HepG2 (cell line): ENCODE measurements around the gene MACROD2. TPM values are rescaled to one million over a fixed set of nuclear protein-coding genes. Genes with fewer than 3 reads are reported as not detected.

Source experiments
- FOXA3 ChIP-seq: IDR thresholded peaks from 2 replicates; pipeline ENCODE4 v1.6.1; 2016; ENCODE audit warnings: missing genetic modification reagents, missing compliant biosample characterization
- GLI4 ChIP-seq: sonication (generic); formaldehyde crosslinking; IDR thresholded peaks from 2 replicates; pipeline ENCODE4 v1.5.1; 2020; ENCODE audit warnings: missing genetic modification reagents, mild to moderate bottlenecking, moderate library complexity, borderline replicate concordance
- MEIS1 ChIP-seq: sonication (generic); formaldehyde crosslinking; IDR thresholded peaks from 2 replicates; pipeline ENCODE4 v1.9.0; 2021; ENCODE audit warnings: mild to moderate bottlenecking, missing genetic modification reagents, moderate library complexity, borderline replicate concordance
- NR2F2 ChIP-seq: IDR thresholded peaks from 2 replicates; pipeline ENCODE4 v1.6.1; 2012; ENCODE audit warnings: low read depth, inconsistent platforms, borderline replicate concordance
- SAP130 ChIP-seq: IDR thresholded peaks from 2 replicates; pipeline ENCODE4 v1.6.1; 2016; ENCODE audit warnings: low read depth
- SOX6 ChIP-seq, 2 experiments: fragments of 450-650 bp in 1 of 2; sonication (generic) in 1 of 2; formaldehyde crosslinking in 1 of 2; IDR thresholded peaks; 2 replicates each; pipeline versions ENCODE4 v1.4.0 to v1.6.1; 2017 to 2020; ENCODE audit warnings: antibody characterized with exemption in 1 of 2, mild to moderate bottlenecking in 1 of 2, missing genetic modification reagents in 1 of 2
- XBP1 ChIP-seq: sonication (generic); formaldehyde crosslinking; IDR thresholded peaks from 2 replicates; pipeline ENCODE4 v1.5.0; 2020; ENCODE audit warnings: missing genetic modification reagents
- XRCC5 ChIP-seq: fragments of 200-400 bp; formaldehyde crosslinking; optimal IDR thresholded peaks from 2 replicates; pipeline ENCODE3; 2017; ENCODE audit warnings: mild to moderate bottlenecking, low read length
- ZNF329 ChIP-seq: sonication (generic); formaldehyde crosslinking; IDR thresholded peaks from 2 replicates; pipeline ENCODE4 v1.9.0; 2021; ENCODE audit warnings: low read depth, mild to moderate bottlenecking, missing genetic modification reagents
- ZNF543 ChIP-seq: sonication (generic); formaldehyde crosslinking; IDR thresholded peaks from 2 replicates; pipeline ENCODE4 v1.4.0; 2020; ENCODE audit warnings: mild to moderate bottlenecking, missing genetic modification reagents
- ZNF749 ChIP-seq: sonication (generic); formaldehyde crosslinking; IDR thresholded peaks from 2 replicates; pipeline ENCODE4 v1.8.0; 2022; ENCODE audit warnings: mild to moderate bottlenecking, missing genetic modification reagents, moderate library complexity, borderline replicate concordance
- ZNF839 ChIP-seq: sonication (generic); formaldehyde crosslinking; IDR thresholded peaks from 2 replicates; pipeline ENCODE4 v1.4.0; 2020; ENCODE audit warnings: missing genetic modification reagents, mild to moderate bottlenecking, borderline replicate concordance
- polyA plus RNA-seq, 8 experiments: library from polyadenylated mRNA; depleted of rRNA in 3 of 8; stranded (reverse) in 7 of 8; unstranded in 1 of 8; fragments of >200 nt; fragmentation: Illumina TruSeq in 4 of 8; extraction: Trizol in 4 of 8; gene quantifications; 2 replicates each; pipeline versions ENCODE4 v1.2.1 to v1.2.3, GENCODE V29; 2011 to 2016; ENCODE audit warnings: low read depth in 4 of 8, missing spikeins in 1 of 8, mixed read lengths in 1 of 8; ENCODE audit not compliant: insufficient read depth in 1 of 8
- total RNA-seq, 5 experiments: library from RNA; depleted of rRNA; stranded (reverse); fragments of >200 nt; fragmentation: Illumina TruSeq; extraction: Trizol; gene quantifications; 2 replicates each; pipeline ENCODE4 v1.2.3, GENCODE V29; 2016; ENCODE audit warnings: low read depth in 1 of 5
- TF ChIP-seq, protein P1 (sequence below): sonication (generic); formaldehyde crosslinking; IDR thresholded peaks from 2 replicates; pipeline ENCODE4 v1.8.1; 2022; ENCODE audit warnings: low read depth, mild to moderate bottlenecking, missing genetic modification reagents
- TF ChIP-seq, protein P2 (sequence below): sonication (generic); formaldehyde crosslinking; IDR thresholded peaks from 2 replicates; pipeline ENCODE4 v1.9.0; 2021; ENCODE audit warnings: missing genetic modification reagents, mild to moderate bottlenecking, borderline replicate concordance
- TF ChIP-seq, protein P3 (sequence below): IDR thresholded peaks from 2 replicates; pipeline ENCODE4 v1.6.1; 2016
- TF ChIP-seq, protein P4 (sequence below): sonication (generic); formaldehyde crosslinking; IDR thresholded peaks from 2 replicates; pipeline ENCODE4 v1.4.0; 2020; ENCODE audit warnings: missing genetic modification reagents
- TF ChIP-seq, protein P5 (sequence below): sonication (generic); formaldehyde crosslinking; IDR thresholded peaks from 2 replicates; pipeline ENCODE4 v1.5.0; 2020; ENCODE audit warnings: mild to moderate bottlenecking, missing genetic modification reagents

MACROD2 gene
- total and polyA plus RNA-seq, 2 of the 13 experiments (the other 11 are each of a cell fraction or from before 2014, with no cell fraction given): 0.13 to 0.51 TPM

DNA sequence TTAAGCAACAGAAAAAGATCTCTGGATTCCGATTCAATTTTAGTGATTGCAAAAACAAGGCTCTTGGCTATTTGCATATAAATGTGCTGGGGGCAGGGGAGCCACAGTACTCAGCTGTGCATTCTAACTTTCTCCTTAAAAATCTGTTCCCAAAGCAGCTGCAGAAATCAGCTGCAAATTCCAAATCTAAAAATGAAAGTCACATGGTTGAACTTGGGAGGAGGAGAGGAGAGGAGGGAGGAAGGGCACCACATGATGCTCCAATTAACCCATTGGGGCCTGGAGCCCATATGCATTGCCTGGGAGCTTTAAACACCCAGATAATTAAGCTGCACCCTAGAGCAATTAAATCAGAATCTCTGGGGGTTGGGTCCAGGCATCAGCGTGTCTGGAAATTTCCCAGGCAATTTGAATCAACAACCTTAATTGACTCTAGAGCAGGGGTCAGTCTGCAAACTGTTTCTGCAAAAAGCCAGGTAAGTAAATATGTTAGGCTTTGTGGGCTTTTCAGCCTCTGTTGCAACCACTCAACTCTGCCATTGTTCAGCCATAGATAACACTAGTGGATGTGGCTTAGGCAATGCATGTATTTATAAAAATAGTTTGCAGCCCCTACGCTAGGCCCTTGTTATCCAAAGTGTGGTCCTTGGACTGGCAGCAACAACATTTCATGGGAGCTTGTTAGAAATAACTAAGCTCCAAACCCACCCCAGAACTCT lies 2069.8 kb downstream of the MACROD2 start (continued):
- TF ChIP-seq, protein P1, sequence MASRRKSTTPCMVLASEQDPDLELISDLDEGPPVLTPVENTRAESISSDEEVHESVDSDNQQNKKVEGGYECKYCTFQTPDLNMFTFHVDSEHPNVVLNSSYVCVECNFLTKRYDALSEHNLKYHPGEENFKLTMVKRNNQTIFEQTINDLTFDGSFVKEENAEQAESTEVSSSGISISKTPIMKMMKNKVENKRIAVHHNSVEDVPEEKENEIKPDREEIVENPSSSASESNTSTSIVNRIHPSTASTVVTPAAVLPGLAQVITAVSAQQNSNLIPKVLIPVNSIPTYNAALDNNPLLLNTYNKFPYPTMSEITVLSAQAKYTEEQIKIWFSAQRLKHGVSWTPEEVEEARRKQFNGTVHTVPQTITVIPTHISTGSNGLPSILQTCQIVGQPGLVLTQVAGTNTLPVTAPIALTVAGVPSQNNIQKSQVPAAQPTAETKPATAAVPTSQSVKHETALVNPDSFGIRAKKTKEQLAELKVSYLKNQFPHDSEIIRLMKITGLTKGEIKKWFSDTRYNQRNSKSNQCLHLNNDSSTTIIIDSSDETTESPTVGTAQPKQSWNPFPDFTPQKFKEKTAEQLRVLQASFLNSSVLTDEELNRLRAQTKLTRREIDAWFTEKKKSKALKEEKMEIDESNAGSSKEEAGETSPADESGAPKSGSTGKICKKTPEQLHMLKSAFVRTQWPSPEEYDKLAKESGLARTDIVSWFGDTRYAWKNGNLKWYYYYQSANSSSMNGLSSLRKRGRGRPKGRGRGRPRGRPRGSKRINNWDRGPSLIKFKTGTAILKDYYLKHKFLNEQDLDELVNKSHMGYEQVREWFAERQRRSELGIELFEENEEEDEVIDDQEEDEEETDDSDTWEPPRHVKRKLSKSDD (CRISPR knock-in tag): no peak
- TF ChIP-seq, protein P2, sequence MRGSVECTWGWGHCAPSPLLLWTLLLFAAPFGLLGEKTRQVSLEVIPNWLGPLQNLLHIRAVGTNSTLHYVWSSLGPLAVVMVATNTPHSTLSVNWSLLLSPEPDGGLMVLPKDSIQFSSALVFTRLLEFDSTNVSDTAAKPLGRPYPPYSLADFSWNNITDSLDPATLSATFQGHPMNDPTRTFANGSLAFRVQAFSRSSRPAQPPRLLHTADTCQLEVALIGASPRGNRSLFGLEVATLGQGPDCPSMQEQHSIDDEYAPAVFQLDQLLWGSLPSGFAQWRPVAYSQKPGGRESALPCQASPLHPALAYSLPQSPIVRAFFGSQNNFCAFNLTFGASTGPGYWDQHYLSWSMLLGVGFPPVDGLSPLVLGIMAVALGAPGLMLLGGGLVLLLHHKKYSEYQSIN (CRISPR knock-in tag): no peak
- no peak for TF ChIP-seq ZNF329
- TF ChIP-seq, protein P3, sequence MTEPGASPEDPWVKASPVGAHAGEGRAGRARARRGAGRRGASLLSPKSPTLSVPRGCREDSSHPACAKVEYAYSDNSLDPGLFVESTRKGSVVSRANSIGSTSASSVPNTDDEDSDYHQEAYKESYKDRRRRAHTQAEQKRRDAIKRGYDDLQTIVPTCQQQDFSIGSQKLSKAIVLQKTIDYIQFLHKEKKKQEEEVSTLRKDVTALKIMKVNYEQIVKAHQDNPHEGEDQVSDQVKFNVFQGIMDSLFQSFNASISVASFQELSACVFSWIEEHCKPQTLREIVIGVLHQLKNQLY (CRISPR knock-in tag): no peak
- no peak; the same call in 1 of the 2 replicates for TF ChIP-seq NR2F2
- TF ChIP-seq, protein P4, sequence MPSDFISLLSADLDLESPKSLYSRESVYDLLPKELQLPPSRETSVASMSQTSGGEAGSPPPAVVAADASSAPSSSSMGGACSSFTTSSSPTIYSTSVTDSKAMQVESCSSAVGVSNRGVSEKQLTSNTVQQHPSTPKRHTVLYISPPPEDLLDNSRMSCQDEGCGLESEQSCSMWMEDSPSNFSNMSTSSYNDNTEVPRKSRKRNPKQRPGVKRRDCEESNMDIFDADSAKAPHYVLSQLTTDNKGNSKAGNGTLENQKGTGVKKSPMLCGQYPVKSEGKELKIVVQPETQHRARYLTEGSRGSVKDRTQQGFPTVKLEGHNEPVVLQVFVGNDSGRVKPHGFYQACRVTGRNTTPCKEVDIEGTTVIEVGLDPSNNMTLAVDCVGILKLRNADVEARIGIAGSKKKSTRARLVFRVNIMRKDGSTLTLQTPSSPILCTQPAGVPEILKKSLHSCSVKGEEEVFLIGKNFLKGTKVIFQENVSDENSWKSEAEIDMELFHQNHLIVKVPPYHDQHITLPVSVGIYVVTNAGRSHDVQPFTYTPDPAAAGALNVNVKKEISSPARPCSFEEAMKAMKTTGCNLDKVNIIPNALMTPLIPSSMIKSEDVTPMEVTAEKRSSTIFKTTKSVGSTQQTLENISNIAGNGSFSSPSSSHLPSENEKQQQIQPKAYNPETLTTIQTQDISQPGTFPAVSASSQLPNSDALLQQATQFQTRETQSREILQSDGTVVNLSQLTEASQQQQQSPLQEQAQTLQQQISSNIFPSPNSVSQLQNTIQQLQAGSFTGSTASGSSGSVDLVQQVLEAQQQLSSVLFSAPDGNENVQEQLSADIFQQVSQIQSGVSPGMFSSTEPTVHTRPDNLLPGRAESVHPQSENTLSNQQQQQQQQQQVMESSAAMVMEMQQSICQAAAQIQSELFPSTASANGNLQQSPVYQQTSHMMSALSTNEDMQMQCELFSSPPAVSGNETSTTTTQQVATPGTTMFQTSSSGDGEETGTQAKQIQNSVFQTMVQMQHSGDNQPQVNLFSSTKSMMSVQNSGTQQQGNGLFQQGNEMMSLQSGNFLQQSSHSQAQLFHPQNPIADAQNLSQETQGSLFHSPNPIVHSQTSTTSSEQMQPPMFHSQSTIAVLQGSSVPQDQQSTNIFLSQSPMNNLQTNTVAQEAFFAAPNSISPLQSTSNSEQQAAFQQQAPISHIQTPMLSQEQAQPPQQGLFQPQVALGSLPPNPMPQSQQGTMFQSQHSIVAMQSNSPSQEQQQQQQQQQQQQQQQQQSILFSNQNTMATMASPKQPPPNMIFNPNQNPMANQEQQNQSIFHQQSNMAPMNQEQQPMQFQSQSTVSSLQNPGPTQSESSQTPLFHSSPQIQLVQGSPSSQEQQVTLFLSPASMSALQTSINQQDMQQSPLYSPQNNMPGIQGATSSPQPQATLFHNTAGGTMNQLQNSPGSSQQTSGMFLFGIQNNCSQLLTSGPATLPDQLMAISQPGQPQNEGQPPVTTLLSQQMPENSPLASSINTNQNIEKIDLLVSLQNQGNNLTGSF: no peak
- TF ChIP-seq SAP130 (CRISPR knock-in tag): peak; percentile 25; the same call in 1 of the 2 replicates
- no peak for TF ChIP-seq SOX6 (IDR thresholded peaks at IDR 0.05)
- peak; percentile 96 for TF ChIP-seq SOX6 (CRISPR knock-in tag; IDR thresholded peaks at IDR 0.05)
- TF ChIP-seq GLI4 (CRISPR knock-in tag): no peak
- TF ChIP-seq ZNF543 (CRISPR knock-in tag): no peak
- no peak for TF ChIP-seq XBP1
- no peak for TF ChIP-seq ZNF749 (CRISPR knock-in tag)
- no peak for TF ChIP-seq XRCC5
- TF ChIP-seq, protein P5, sequence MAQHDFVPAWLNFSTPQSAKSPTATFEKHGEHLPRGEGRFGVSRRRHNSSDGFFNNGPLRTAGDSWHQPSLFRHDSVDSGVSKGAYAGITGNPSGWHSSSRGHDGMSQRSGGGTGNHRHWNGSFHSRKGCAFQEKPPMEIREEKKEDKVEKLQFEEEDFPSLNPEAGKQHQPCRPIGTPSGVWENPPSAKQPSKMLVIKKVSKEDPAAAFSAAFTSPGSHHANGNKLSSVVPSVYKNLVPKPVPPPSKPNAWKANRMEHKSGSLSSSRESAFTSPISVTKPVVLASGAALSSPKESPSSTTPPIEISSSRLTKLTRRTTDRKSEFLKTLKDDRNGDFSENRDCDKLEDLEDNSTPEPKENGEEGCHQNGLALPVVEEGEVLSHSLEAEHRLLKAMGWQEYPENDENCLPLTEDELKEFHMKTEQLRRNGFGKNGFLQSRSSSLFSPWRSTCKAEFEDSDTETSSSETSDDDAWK (CRISPR knock-in tag): no peak
- no peak for TF ChIP-seq ZNF839 (CRISPR knock-in tag)
- TF ChIP-seq FOXA3 (CRISPR knock-in tag): peak; percentile 51
- no peak for TF ChIP-seq MEIS1 (CRISPR knock-in tag)
